HG03095 (cell line): ENCODE results near the gene COQ10A.

Experiments used
- ATAC-seq: cut with Tn5 transposase; IDR thresholded peaks from one replicate; pipeline ENCODE4 v1.9.1; 2021; ENCODE audit warnings: moderate library complexity; ENCODE audit not compliant: unreplicated experiment

COQ10A gene

DNA sequence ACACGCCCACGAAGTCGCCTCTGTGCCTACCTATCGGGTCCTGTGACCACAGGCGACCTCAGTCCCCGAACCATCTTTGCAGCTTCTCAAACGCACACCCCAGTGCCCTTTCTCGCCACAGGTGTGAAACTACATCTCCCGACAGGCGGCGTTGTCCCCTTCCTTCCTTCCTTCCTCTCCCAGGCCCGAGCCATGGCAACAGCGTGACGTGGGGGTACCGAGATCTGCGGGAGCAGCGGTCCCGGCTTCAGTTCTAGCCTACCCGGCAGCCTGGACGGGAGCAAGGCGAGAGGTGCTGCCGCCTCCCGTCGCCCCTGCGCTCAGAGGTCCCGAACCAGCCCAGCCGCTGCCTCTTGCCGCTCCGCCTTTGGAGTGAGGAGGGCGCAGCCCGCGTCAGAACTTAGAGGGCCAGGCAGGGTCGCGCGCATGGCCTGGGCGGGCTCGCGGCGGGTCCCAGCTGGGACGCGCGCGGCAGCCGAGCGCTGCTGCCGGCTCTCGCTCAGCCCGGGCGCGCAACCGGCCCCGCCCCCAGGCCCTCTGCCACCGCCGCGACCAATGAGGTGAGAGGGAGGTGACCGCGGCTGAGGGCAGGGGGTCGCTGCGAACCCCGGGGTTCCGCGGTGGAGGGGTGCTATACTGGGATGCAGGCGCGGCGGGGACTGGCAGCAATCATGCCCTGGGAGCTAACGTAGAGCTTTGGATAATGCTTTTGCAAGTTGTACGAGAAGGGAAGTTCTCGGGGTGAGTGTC is at the start of gene COQ10A:
TSS of gene COQ10A (plus strand) at position 250 of the 750 bp plus-strand sequence. CDS start at position 427, 177 bp downstream.
- peak; percentile 84 for ATAC-seq

DNA sequence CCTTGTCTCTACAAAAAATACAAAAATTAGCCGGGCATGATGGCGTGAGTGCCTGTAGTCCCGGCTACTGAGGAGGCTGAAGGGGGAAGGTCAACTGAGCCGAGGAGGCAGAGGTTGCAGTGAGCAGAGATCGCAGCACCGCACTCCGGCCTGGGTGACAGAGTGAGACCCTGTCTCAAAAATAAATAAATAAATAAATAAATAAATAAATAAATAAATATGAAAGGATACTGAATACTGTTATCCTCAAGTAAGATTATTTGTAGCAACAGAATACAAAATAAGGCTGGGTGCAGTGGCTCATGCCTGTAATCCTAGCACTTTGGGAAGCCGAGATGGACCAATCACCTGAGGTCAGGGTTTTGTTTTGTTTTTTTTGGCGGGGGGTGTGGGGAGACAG is 46.9 kb upstream of the COQ10A start:
- no peak for ATAC-seq

DNA sequence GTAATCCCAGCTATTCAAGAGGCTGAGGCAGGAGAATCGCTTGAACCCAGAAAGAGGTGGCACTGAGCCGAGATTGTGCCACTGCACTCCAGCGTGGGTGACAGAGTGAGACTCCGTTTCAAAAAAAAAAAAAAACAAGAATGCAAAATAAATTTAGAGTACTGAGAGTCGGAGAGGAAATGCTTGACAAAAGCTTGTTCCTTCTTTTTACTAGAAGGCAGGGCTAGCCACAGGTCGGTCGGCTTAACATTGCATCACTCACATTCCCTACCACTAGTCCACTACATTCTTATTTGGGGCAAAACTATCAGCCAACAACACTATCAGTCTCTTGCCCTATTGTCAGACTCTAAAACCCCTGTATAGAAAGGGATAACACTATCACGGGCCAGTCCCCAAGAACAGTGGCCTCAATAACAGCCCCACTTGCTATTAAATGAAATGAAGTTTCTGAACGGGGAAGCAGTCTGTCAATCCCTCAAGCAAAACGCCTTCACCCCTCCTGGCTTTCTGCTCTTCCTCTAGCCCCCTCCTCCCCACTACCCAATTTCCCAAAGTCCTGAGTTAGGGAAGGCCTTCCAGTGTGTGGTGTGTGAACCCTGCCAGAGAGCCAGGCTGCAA is 46.0 kb upstream of the COQ10A start:
- ATAC-seq = no peak

DNA sequence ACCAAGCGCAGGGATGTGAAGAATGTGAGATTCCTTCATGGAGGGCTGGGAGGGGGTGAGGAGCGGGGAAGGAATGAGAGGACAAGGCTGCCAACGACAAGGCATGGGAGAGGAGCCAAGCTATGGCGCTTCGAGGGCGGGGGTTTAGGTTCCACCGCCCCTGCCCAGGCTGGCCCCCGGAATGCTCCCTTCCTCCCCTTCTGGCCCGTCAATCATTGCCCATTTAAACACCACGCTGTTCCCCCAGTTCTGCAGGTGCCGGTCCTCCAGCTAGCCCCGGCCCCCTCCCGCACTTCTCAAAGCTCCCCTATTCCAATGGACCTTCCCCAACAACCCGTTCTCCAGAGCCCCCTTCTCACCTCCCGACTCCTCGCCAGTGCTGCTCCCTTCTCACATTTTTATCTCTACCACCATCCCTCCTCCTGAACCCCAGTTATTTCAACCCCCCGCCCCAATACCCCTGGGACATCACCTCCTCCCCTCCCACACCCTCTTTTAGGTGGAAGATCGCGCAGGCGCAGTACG is 45.4 kb upstream of the COQ10A start:
- ATAC-seq = peak; percentile 14

DNA sequence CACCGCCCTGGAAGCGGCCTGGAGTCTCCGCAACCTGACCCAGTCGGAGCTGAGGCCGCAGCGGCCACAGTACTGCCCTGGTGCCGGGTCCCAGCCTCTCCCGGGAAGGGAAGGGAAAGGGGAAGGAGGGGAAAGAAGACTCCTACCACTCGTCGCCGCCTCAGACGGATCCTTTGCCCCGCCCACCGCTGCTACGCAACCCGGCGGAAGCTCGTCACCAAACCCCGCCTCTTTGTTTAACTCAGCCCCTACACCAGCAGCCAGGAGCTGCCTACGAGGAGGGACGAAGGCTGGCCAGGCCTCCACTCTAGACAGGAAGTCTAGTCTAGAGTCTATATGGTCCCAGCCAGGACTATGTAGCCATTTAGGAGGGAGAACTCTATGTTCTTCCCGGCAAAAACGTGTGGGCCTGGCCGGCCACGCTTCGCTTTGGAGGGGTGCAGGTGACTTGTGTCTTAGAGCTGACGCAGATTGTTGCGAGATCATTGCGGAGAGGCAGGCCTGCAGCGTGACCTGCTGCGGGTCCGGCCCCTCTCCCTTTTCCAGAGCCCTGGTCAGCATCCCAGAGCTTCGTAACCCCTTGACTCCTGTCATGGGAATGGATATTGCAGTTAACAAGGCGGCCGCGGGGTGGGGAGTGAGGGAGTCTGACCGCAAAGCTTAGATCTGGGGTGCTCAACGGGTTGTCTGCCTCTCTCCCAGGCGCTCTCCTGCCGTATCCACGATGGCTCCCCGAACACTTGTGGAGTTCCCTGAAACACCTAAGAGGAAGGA is 44.8 kb upstream of the COQ10A start, which contains the start of gene RNF41:
TSS of gene RNF41 (minus strand) at position 166 of the 774 bp plus-strand sequence. CDS start 7,875 bp downstream, outside the sequence.
- ATAC-seq = peak; percentile 80

DNA sequence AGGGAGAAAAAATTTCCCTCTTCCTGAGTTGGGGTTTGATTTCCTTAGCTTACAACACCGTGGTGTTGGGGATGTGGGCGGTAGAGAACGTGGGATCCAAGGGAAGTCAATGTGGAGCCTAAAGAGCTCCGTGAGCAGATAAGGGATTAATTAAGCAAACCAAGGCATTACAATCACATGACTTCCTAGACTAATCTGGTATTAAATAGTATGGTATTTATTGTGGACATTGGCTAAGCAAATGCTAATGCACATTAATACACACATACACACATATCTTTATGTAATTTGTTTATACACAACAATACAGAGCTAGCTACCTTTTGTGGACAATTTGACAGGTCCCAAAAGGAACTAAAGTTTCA is 44.2 kb upstream of the COQ10A start:
- no peak for ATAC-seq

DNA sequence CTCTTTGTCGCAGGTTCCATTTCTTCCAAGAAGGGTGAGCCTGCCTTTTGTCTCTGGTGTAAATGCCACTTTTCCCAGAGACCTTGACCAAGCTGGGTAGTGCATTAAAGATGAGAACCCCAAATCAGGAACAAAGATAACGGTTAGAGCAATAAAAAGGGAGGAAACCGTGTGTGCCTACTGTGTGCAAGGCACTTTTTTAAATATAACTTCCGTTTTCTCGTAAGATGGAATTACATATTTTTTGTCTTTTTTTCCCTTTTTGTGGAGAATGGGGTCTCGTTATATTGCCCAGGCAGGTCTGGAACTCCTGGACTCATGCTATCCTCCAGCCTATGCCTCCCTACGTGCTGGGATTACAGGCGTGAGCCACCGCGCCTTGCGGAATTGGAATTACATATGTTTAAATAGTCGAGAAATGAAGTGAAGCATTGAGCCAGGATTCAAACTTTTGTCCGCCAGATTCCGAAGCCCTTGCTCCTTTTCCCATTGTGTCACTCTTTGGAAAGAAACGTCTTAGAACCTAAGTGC is 43.1 kb upstream of the COQ10A start:
- ATAC-seq = no peak

DNA sequence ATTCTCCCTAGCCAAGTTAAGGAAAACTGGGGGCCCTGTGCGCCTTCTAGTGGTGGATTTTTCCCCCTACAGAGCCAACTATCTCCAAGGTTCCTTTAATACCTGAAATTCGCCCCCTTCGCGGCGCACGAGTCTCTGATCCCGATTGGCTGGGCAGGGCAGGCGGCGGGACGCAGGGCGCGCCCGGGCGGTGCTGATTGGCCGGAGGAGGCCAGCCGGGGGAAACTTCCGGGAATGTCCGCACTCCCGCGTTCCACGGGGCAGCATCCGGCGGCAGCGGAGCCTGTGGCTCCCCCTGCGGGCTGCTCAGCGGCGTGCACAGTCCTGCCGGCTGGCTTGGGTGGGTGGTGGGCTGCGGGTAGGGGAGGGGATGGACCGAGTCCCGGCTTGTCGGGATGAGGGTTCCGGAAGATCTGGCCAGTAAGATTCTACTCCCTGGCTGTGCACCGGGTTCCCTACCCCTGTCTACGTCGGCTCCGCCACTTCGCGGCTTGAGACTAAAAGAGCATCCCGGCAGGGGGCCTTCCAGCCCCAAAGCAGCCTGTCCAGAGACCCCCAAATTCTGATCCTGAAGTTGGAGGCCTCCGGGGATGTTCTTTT is 42.5 kb upstream of the COQ10A start, which contains the start of gene NABP2:
TSS of gene NABP2 (plus strand) at position 241 of the 600 bp plus-strand sequence. CDS start 515 bp downstream, outside the sequence.
- ATAC-seq = peak; percentile 64

DNA sequence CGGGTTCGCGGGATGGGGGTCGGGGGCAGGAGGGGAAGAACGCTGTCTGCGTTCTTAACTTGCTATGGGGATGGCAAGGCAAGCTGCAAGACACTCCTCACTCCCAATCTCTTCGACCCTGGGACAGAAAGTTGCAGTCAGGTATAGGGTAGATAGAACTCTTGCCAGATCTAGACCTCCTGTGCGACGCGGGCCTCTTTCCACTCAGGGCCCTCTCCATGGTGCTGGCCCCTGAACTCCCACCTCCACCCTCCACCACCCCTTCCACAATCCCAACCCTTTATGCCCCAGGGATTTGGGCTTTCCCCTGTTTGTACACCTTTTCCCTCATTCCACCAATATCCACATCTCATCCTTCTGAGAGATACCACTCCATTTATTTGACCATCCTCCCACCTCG is 41.8 kb upstream of the COQ10A start:
- no peak for ATAC-seq

DNA sequence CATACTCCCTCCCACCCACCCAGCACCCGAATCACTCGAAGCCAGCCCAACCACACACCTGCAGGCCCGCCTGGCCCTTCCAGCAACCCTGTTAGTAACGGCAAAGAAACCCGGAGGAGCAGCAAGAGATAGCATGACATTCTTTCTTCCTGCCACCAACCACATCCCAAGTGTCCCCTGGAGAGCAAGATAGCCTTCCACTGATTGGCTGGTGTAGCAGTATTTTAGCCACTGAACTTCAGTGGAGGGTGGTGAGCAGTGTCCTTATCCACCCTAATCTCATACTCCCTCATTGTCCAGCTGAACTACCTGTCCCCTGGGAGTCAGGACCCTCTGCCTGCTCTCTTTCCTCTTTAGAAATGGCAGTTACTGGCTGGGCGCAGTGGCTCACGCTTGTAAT is 37.7 kb upstream of the COQ10A start:
- no peak for ATAC-seq

DNA sequence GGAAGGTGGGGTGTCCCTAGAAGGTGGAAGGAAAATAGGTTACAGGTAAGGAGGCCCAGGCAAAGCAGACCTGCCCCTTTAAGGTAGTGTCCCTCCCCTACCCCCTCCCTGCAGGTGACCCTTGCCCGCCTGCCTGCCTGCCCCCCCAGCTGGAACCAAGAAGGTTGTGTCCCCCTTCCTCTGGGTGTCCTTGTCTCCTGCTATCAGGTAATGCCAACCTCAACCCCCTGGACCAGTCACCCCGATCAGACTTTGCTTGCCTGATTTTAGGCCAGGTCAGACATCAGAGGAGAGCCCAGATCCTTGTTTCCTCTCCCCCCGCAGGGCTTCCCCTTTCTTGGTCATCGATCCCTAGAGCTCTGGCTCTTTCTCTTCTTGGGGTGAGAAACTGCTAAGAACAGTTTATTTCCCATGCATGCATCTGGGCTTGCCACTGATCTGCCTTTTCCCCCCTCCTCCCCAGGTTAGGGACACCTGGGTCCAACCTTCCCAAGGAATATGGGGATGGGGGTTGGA is 36.8 kb upstream of the COQ10A start, which contains the start of gene SLC39A5:
TSS of gene SLC39A5 (plus strand) at position 136 of the 516 bp plus-strand sequence. CDS start 1,224 bp downstream, outside the sequence.
- no peak for ATAC-seq

DNA sequence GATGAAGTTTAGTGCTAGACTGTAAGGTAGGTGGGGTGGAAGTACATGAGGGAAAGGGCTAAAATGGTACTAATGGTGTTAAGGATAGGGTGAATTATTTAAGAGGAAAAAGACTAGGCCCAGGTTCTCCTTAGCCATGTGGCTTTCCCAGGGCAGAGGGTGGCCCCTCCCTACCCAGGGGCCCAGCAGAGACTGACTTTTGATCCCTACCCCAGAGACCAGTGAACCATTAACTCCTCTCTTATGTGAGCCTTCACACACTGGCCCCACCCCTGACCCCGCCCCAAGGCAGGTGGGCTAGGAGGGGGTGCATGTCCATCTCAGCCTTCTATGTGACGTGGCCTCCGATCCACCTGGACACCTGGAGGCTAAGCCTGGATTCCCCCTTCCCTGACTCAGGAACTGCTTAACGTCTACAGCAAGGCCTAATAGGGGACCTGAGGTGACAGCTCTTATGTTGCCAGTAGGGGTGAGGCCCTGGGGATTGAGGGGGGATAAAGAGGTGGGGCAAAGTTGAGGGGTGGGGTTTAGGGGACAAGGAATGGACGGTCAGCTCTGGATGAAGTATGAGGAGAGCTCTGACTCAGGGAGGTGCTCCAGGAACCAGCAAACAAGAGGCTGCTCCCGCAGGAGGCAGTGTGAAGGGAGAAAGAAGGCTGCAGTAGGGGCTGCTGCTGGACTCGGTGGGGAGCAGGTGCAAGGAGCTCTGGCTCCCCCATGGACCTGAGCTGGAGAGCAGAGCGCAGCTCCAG is 36.1 kb upstream of the COQ10A start:
- no peak for ATAC-seq

DNA sequence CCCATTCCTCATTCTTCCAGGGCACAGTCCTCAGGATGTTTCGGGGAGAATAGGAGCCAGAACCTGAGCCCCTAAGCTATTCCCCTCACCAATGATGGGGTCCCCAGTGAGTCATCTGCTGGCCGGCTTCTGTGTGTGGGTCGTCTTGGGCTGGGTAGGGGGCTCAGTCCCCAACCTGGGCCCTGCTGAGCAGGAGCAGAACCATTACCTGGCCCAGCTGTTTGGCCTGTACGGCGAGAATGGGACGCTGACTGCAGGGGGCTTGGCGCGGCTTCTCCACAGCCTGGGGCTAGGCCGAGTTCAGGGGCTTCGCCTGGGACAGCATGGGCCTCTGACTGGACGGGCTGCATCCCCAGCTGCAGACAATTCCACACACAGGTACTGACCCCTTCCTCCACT is 35.6 kb upstream of the COQ10A start:
- ATAC-seq = no peak

DNA sequence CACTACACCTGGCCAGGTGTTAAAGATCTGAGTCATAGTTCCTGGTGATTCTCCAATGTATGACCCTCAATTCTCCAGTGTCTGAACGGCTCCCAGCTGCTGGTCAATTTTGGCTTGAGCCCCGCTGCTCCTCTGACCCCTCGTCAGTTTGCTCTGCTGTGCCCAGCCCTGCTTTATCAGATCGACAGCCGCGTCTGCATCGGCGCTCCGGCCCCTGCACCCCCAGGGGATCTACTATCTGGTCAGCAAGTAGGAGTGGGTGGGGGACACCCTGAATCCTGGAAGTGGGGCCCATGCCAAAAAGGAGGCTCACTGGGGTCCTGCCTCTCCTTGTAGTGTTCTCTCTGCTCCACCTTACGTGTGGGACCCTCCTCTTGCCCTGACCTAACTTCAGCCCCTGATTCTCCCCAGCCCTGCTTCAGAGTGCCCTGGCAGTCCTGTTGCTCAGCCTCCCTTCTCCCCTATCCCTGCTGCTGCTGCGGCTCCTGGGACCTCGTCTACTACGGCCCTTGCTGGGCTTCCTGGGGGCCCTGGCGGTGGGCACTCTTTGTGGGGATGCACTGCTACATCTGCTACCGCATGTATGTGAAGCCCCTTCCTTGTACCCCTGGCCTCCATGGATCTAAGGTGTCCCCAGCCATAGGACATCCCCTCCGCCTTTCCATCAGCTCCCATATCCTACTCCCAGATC is 31.9 kb upstream of the COQ10A start:
- ATAC-seq = no peak

DNA sequence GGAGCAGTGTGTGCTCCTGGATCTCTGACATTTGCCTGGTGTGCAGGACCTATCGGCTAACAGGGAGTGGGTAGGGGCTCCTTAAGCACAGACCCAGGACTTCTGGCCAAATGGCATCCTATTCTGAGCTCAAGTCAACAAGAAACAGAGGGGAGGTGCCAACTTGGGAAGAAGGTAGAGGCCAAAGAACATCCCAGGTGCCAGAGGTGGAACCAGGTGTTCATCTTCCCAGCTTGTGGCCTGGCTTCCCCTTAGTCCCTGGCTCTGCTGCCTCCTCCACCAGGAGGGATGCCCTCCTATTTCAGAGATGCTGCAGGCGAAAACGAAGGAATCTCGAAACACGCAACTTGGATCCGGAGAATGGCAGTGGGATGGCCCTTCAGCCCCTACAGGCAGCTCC is 30.7 kb upstream of the COQ10A start:
- no peak for ATAC-seq

DNA sequence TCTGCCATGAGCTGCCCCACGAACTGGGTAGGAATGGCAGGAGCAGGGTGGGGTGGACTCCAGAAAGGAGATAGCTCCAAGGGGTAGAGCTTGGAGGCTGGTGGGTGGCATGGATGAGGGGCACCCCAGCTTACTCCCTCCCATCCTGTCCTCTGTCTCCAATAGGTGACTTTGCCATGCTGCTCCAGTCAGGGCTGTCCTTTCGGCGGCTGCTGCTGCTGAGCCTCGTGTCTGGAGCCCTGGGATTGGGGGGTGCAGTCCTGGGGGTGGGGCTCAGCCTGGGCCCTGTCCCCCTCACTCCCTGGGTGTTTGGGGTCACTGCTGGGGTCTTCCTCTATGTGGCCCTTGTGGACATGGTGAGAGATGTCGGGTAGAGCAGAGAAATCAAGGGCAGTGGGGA is 29.8 kb upstream of the COQ10A start:
- no peak for ATAC-seq

DNA sequence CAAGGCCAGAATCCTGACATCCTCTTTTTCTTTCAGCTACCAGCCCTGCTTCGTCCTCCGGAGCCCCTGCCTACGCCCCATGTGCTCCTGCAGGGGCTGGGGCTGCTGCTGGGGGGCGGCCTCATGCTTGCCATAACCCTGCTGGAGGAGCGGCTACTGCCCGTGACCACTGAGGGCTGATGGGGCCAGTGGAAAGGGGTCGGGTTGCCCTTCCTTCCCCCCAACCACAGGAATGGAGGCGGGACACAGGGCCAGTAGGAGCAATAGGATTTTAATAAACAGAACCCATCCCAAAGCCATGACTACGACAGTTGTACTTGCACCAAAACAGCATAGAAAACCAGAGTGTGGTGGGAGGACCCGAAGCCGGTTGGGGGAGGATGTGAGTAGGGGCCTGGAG is 29.2 kb upstream of the COQ10A start:
- no peak for ATAC-seq

DNA sequence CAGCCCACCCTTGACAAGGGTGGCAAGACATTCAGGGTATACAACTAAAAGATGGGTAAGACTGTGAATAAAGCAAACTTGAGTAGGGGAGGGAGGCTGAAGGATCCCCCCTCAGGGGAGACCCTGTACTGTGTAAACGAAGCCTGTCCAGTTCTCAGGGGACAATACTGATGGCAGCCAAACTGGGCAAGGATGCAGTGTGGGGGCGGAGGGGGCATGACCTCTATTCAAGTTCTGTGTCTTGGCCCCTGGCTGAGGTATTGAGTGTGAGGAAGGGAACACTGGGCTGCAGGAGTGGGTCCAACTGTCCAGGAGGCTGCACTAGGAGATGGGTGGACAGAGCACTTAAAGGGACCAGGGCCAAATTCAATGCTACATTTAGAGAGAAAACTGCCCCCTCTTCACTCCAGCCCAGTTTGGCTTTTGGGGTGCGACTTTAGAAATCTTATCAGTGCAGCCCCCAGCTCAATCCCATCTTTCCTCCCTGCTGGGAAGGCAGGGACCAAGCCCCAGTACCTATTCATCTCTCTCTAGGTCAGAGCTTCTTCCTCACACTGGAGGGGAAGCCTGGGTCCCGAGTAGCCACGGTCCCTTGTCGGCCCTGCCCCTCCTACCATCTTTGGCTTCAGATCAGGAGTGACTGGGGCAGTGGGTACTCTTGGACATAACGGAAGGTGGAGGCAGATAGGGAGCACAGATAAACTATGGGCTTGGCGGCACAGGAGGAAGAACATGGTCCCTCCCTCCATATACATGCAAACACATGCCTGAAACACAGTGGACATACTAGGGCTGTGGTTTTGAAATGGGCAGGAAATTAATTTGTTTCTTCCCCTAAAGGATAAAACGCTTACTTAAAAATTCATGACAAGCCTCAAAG is 25.1 kb upstream of the COQ10A start:
- ATAC-seq = no peak
